NCI-H510A treated with DMSO at 0.1 percent for 48 hours (cell line): Measurements from ENCODE around the gene COL24A1.
"Not testable (repeated sequence)": the region's sequence is repeated elsewhere in the genome, so short reads cannot be mapped to it uniquely, and the experiment has no call there.

Source experiments
- DNase-seq: peaks from one replicate; lab custom pipeline; 2025; lab: John Stamatoyannopoulos, UW

The COL24A1 gene

GRCh38 chr1:86072474-86072873 is 84.1 kb downstream of the COL24A1 start:
- not testable (repeated sequence) for DNase-seq

GRCh38 chr1:86071870-86072269 is 84.7 kb downstream of the COL24A1 start:
- not testable (repeated sequence) for DNase-seq

GRCh38 chr1:86069757-86070145 is 86.8 kb downstream of the COL24A1 start:
- no peak for DNase-seq

- DNase-seq: no peak
Observed at GRCh38 chr1:86068841-86069756, 87.5 kb downstream of the COL24A1 start.

- DNase-seq: no peak
Observed at GRCh38 chr1:86068271-86068721, 88.3 kb downstream of the COL24A1 start.

GRCh38 chr1:86067626-86068025 is 88.9 kb downstream of the COL24A1 start:
- no peak for DNase-seq

GRCh38 chr1:86064899-86065298 is 91.7 kb downstream of the COL24A1 start:
- DNase-seq: no peak

DNA sequence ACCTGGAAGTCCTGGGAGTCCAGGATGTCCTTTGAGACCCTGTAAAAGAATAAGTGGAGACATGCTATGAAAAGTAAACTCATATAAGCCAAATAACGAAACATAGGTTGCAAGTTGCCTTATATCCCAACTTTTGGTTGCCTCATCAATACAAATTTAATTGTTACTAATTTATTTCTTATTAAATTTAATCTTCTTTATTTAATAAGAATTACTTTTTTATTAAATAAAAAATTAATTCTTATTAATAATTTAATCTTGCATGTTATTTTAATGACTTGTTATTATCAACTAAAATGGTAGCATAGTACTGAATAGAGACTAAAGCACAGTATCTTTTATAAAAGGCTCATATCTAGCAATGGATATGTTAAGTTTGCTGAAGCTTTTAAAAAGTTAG is 92.9 kb downstream of the COL24A1 start:
- no peak for DNase-seq

DNA sequence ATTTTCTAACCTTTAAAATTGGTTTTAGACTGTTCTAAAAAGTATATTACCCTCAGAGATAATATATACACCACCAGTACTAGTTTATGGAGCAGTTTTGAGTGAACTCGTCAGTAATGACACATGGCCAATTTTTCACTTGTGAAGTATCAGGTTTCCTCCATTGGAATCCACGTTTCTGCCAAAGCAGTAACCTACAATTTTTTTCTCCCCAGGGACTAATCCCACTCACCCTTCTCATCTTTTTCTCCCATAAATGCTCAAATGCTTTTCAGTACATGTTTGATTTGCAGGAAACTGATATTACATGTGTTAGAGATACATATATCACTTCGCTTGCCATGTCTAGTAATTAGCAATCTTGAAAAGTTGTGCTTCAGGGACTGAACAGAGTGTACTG is 94.1 kb downstream of the COL24A1 start:
- DNase-seq: no peak

DNA sequence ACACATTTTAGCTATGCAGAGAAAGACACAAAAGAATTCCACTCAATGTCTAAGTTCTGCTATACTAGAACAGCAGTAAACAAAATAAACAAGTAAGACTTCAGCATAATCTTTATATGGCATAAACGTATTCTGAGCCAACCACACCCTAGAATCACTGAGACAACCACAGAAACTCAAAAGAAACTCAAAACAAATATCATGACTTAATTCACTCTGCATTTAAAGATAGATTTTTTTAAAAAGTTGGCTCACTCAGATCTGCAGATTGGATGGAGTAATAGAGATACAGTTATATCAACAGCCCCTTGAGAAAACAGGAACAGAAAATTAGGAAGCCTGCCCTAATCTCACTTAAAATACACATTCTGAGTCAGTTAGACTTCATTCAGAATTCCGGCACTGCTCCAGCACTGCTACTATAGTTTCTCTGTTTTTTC is 95.0 kb downstream of the COL24A1 start:
- no peak for DNase-seq

GRCh38 chr1:86054396-86054795 is 102.2 kb downstream of the COL24A1 start:
- DNase-seq: no peak

DNA sequence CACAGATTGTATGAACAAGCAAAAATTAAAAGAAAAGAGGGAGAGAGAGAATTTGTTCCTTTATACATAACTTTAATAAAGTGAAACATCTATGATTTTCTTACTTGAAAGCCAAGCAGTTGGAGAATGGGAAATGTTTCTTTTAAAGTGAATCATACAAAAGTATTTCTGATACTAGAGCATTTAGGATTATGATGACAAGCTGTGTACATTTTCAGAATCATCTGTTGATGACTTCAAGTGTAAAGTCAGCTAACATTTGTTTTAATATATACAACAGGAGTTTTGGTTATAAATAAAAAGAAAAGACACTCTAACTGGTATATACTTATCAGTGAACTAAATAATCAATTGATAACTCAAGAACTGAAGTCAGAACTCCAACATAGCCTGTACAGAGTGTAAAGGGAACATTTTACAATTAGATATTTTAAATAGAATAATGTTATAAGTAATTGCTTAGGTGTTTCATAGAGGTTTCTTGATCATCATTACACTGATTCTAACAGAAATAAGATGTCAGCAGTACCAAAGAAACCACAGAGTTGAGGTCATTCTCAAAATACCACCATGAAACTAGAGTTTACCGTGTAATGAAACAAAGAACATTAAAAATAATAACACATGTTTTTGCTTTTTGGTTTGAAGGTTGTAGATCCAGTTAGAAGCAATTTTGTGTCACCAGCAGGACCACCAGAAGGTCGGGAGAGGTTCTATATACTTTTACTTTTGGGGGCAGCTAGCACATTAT is 103.4 kb downstream of the COL24A1 start:
- no peak for DNase-seq

DNA sequence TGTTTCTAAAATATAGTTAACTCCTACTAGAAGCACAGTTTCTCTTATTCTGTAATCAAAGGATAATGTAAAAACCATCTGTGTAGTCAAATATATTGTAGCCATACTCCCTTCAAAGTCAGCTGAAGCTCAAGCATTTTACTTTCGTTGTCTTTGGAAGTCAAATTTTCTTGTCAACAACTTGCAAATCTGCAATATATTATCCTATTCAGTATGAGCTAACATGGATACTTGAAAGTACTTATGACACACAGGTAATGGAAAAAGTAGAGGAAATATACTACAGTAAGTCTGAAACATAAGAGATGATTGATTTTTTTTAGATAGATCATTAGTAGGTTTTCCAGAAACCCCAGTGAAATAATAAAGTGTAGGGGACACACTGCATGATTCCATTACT is 121.5 kb downstream of the COL24A1 start:
- DNase-seq: no peak

GRCh38 chr1:86030180-86030579 is 126.4 kb downstream of the COL24A1 start:
- DNase-seq: no peak

DNA sequence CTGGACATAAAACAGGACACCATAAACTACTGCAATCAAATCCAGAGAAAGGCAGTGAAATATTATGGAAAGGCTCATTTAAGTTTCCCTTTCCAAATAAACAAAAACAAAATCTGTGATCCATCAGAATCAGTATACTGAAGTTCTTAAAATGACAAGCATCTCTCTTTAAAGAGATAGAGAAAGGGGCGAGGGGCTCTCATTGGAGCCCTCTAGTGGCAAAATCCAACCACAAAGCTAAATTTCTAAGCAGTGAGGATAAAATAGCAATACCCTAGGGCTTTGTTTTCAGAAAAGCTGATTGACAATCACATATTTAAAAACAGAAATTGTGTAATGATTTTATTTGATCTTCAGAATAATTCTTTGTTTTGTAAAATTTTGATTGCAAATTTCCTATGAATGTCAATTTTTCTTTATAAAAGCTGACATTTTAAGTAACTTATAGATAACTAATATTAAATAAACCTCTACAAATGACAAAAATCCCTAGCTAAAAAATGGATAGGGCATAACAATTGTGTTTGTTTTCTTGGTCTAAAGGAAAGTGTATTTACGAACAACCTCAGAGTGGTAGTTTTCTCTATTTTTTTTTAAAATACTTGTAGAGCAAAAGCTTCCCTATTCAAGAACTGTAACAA is 138.2 kb downstream of the COL24A1 start:
- DNase-seq: peak; percentile 80

- no peak for DNase-seq
Observed at GRCh38 chr1:86016076-86016759, 140.4 kb downstream of the COL24A1 start.

GRCh38 chr1:86015375-86015774 is 141.2 kb downstream of the COL24A1 start:
- no peak for DNase-seq

- DNase-seq: no peak
Observed at GRCh38 chr1:86000601-86001000, 156.0 kb downstream of the COL24A1 start.

DNA sequence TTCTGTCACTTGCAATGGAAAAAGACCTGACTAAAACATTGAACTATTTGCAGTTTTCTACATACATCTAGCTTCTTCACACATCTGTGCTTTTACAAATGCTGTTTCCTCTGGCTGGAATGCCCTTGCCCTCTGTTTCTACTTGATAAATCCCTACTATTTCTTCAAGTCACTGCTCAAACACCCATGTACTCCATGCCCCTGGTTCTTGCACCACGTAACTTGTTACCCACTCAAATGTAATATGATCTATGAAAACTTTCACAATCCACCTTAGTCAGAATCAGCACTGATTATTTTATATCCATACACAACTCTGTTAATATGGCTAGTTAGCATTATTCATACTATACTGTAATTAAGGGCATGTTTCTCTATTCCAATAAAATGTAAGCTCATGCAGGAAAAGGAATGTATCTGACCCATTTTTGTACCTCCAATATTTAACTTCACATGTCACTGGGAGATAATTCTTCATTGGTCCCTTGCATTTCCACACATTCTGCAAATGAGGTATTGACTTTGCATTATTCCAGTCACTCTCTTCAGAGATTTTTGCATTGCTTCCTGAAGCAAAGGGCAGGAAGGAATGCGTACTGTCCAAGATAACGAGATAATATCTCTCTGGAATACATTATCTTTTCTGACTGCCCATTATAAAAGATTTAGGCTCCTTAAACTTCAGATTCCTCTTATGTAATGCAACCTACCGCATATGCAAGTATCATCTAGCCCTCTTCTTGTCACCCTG is 158.3 kb downstream of the COL24A1 start:
- DNase-seq: no peak

- no peak for DNase-seq
Observed at GRCh38 chr1:85992791-85993190, 163.8 kb downstream of the COL24A1 start.

DNA sequence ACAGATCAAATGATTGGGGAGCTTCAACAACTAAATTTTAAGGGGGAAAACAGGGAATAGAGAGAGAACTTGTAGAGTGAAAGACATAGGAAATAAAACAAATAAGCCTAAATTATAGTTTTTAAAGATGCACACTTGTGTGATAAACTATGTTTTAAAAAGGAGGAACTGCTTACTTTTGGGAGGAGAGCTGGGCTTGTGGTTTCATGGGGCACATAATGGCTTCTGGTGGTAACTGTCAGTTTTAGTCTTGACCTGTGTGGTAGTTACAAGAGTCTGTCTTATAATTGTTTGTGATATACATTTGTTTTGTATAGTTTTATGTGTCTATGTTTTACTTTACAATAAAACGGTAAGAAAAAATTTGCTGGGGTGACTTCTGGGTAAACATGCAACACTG is 165.3 kb downstream of the COL24A1 start:
- no peak for DNase-seq
